Psoas muscle (tissue), 8 donors: Measurements from ENCODE around the gene SRRM3. TPM values are rescaled to one million over a fixed set of nuclear protein-coding genes. Genes with fewer than 3 reads are reported as not detected.

ENCODE experiments used
- ATAC-seq, 4 donors: fragments of 200-7000 bp; cut with Tn5 transposase; one replicate each; pipeline ENCODE4 v1.9.1; 2020; ENCODE audit warnings: moderate library complexity in 3 of 4, mild to moderate bottlenecking in 2 of 4
- DNase-seq, 2 donors: peaks; one replicate each; pipeline ENCODE4 v3.0.0-alpha.2; 2020
- H3K27ac ChIP-seq: fragments of 200-600 bp; one replicate; pipeline ENCODE4 v1.8.0; 2022
- H3K27me3 ChIP-seq, 3 donors: fragments of 200-600 bp in 1 of 3; one replicate each; pipeline versions ENCODE4 v1.6.1 to v1.8.0; 2013 to 2022; ENCODE audit warnings: low read length in 2 of 3, mild to moderate bottlenecking in 2 of 3, moderate library complexity in 1 of 3; ENCODE audit not compliant: insufficient read depth in 3 of 3
- H3K36me3 ChIP-seq, 2 donors: fragments of 200-600 bp in 1 of 2; one replicate each; pipeline versions ENCODE4 v1.6.1 to v1.8.0; 2013 to 2022; ENCODE audit warnings: low read depth in 1 of 2, mild to moderate bottlenecking in 1 of 2, moderate library complexity in 1 of 2; ENCODE audit not compliant: insufficient read depth in 1 of 2
- H3K4me1 ChIP-seq: fragments of 200-600 bp; one replicate; pipeline ENCODE4 v1.8.0; 2022
- H3K4me3 ChIP-seq: fragments of 200-600 bp; one replicate; pipeline ENCODE4 v1.8.0; 2022; ENCODE audit warnings: mild to moderate bottlenecking
- H3K9me3 ChIP-seq: fragments of 200-600 bp; one replicate; pipeline ENCODE4 v1.8.0; 2022
- CTCF ChIP-seq: fragments of 200-600 bp; IDR thresholded peaks from one replicate; pipeline ENCODE4 v1.8.0; 2022; ENCODE audit warnings: antibody characterized with exemption
- WGBS, 3 donors: extraction: QIAGEN DNeasy Blood & Tissue Kit; methylation state at CpG; one replicate each; pipeline versions ENCODE4 v1.1.6 to v1.1.7; 2013; 5-methylcytosine and 5-hydroxymethylcytosine counted together
- intact Hi-C, 2 donors: fragments of 100-400 bp; cut with DNase I; formaldehyde crosslinking; loops; one replicate each; pipeline versions ENCODE4 v1.11.0 to v1.14.2; 2022
- polyA plus RNA-seq, 3 donors: library from polyadenylated mRNA; stranded (reverse); fragments of 200-250 nt; gene quantifications; one replicate each; pipeline ENCODE4 v1.2.3, GENCODE V29; 2013
- total RNA-seq, 4 donors: library from RNA; stranded (reverse); fragmentation: NEBNext Ultra II Directional in 2 of 4; extraction: Animal tissue kit (Norgen Biotek cat#: 25700) in 2 of 4; gene quantifications; one replicate each; pipeline versions ENCODE4 v1.2.1 to v1.2.4, GENCODE V29; 2021 to 2023
- donor health status: healthy with polysubstance abuse.
- donor health status: DM: no; HTN: no; CAD: no; lungs with moderate emphysema.
- donor health status: Bipolar disorder and iron deficiency.
- donor health status: healthy.
- donor health status: DM: yes; HTN: yes; CAD: no.
- donor health status: DM: no; HTN: no; CAD: no.
- donor health status: DM: no; HTN: no; CAD: no.
- donor health status: DM: yes; HTN: yes; CAD: no.

The SRRM3 gene
- total and polyA plus RNA-seq, 7 donors = 0.48 to 5.4 (median 0.69) TPM

GRCh38 chr7:76187272-76187671 lies 14.4 kb upstream of the SRRM3 start:
- intact Hi-C loops = no loop called here
- WGBS, 3 donors = 58 to 66% (median 60%) methylated on average over 5 of the region's 5 CpGs
- no peak for TF ChIP-seq CTCF
- no peak for DNase-seq
- H3K9me3 ChIP-seq = peaks cover 5% of the 10 kb centered on the region
- H3K27ac ChIP-seq = no peak overlapping the region
- ATAC-seq = no peak
- H3K27me3 ChIP-seq = peaks cover 0 to 2% (median 0%) of the 10 kb centered on the region in 3 donors
- H3K36me3 ChIP-seq = no peaks in the 10 kb centered on the region
- no peak overlapping the region for H3K4me3 ChIP-seq
- H3K4me1 ChIP-seq = no peaks in the 10 kb centered on the region

GRCh38 chr7:76189276-76189675 lies 12.4 kb upstream of the SRRM3 start:
- Histone ChIP-seq H3K36me3 (no peaks in the 10 kb centered on the region), H3K27ac (no peak overlapping the region), H3K27me3 (peaks cover 0 to 2% (median 0%) of the 10 kb centered on the region in 3 donors), H3K9me3 (peaks cover 5% of the 10 kb centered on the region), H3K4me1 (no peaks in the 10 kb centered on the region), H3K4me3 (no peak overlapping the region)
- TF ChIP-seq CTCF = no peak
- DNase-seq (no peak), ATAC-seq (no peak)
- WGBS, 3 donors = 65 to 75% (median 72%) methylated on average over 6 of the region's 6 CpGs
- intact Hi-C loops = no loop called here

DNA sequence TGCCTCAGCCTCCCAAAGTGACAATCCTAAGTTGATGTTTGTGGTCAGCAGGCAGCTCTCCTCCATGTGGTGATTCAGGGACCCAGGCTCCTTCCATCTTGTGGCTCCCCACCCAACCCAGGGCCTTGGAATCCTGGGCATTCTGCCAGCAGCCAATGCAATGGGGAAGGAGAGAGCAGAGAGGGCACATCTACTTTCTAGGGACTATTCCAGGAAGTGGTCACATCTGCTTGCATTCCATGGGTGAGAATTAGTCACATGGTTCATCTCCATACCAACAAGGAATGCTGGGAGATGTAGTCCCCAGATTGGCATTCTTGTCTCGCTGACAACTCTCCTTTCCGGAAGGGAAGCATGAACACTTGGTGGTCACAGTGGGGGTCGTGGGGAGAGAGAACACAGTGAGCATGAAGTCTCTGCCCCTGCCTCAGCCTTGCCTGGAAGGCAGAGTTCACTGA lies 9.9 kb upstream of the SRRM3 start:
- ATAC-seq (no peak), DNase-seq (no peak)
- Histone ChIP-seq H3K36me3 (no peaks in the 10 kb centered on the region), H3K9me3 (peaks cover 5% of the 10 kb centered on the region), H3K4me3 (no peak overlapping the region), H3K27ac (no peak overlapping the region), H3K27me3 (peaks cover 0 to 6% (median 2%) of the 10 kb centered on the region in 3 donors), H3K4me1 (no peaks in the 10 kb centered on the region)
- WGBS, 3 donors = 16 to 24% (median 22%) methylated on average over 3 of the region's 3 CpGs
- no peak for TF ChIP-seq CTCF
- intact Hi-C loops = no loop called here

GRCh38 chr7:76193466-76193865 lies 8.2 kb upstream of the SRRM3 start:
- Histone ChIP-seq H3K4me1 (no peaks in the 10 kb centered on the region), H3K36me3 (no peaks in the 10 kb centered on the region), H3K27me3 (peaks cover 0 to 10% (median 2%) of the 10 kb centered on the region in 3 donors), H3K4me3 (no peak overlapping the region), H3K27ac (no peak overlapping the region), H3K9me3 (peaks cover 5% of the 10 kb centered on the region)
- no peak for DNase-seq
- intact Hi-C loops = no loop called here
- WGBS, 3 donors = 48 to 72% (median 62%) methylated on average over 4 of the region's 4 CpGs
- TF ChIP-seq CTCF = no peak
- no peak for ATAC-seq

DNA sequence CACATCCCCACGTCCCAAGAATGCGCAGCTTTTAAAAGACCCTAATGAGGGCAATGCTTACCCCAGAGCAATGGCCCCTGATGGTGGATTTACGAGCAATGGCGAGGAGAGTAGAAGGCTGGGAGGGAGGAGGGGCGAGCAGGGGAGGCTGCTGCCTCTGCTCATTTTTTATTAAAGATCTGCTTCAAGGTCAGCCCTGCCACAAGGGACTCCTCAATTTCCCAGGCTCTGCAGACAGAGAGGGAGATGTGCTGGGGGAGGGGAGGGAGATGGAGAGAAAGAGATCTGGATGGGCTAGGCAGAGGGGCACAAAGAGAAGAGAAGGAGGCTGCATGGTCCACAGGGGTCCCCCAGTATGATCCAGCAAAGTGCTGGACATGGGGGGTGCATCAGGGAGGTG lies 7.8 kb upstream of the SRRM3 start:
- no peaks in the 10 kb centered on the region for H3K36me3 ChIP-seq
- DNase-seq (no peak), ATAC-seq (no peak)
- no peak overlapping the region for H3K4me3 ChIP-seq
- intact Hi-C loops = no loop called here
- H3K27me3 ChIP-seq = peaks cover 0 to 10% (median 2%) of the 10 kb centered on the region in 3 donors
- no peaks in the 10 kb centered on the region for H3K4me1 ChIP-seq
- 11 to 16% (median 13%) methylated on average over 5 of the region's 5 CpGs for WGBS, 3 donors
- no peak overlapping the region for H3K27ac ChIP-seq
- H3K9me3 ChIP-seq = peaks cover 5% of the 10 kb centered on the region
- no peak for TF ChIP-seq CTCF
